Mesendoderm (in vitro differentiated cells): ENCODE data around the gene ZBTB39.

Experiments used
- DNase-seq: peaks from one replicate; pipeline ENCODE4 v3.0.0; 2013
- H2AK5ac ChIP-seq: 2 replicates; pipeline ENCODE4 v1.6.1; 2013; ENCODE audit warnings: low read length, inconsistent platforms
- H2BK120ac ChIP-seq: 2 replicates; pipeline ENCODE4 v1.6.1; 2013; ENCODE audit warnings: low read depth, mild to moderate bottlenecking, low read length, moderate library complexity, mixed read lengths
- H2BK15ac ChIP-seq: replicated peaks from 2 replicates; pipeline ENCODE4 v1.6.1; 2013; ENCODE audit warnings: low read depth, mild to moderate bottlenecking, moderate library complexity
- H2BK5ac ChIP-seq: 2 replicates; pipeline ENCODE4 v1.6.1; 2013; ENCODE audit warnings: low read length, inconsistent platforms
- H3K18ac ChIP-seq: 2 replicates; pipeline ENCODE4 v1.6.1; 2013; ENCODE audit warnings: mild to moderate bottlenecking, low read length, mixed read lengths
- H3K23ac ChIP-seq: one replicate; pipeline ENCODE4 v1.6.1; 2013; ENCODE audit warnings: low read length
- H3K27ac ChIP-seq: 2 replicates; pipeline ENCODE4 v1.5.1; 2013; ENCODE audit warnings: low read depth, mild to moderate bottlenecking, inconsistent platforms, low read length, moderate library complexity
- H3K27me3 ChIP-seq: 2 replicates; pipeline ENCODE4 v1.6.1; 2013; ENCODE audit warnings: low read length, control low read depth, mild to moderate bottlenecking, inconsistent platforms; ENCODE audit not compliant: insufficient read depth, poor library complexity
- H3K36me3 ChIP-seq: 2 replicates; pipeline ENCODE4 v1.6.1; 2013; ENCODE audit warnings: low read length, inconsistent platforms; ENCODE audit not compliant: control insufficient read depth, insufficient read depth
- H3K4ac ChIP-seq: one replicate; pipeline ENCODE4 v1.6.1; 2013; ENCODE audit warnings: low read depth, mild to moderate bottlenecking, low read length, moderate library complexity
- H3K4me1 ChIP-seq: 2 replicates; pipeline ENCODE4 v1.6.1; 2013; ENCODE audit warnings: low read depth, low read length, inconsistent platforms; ENCODE audit not compliant: control insufficient read depth
- H3K4me2 ChIP-seq: 2 replicates; pipeline ENCODE4 v1.6.1; 2013; ENCODE audit warnings: low read length
- H3K4me3 ChIP-seq: 2 replicates; pipeline ENCODE4 v1.5.1; 2013; ENCODE audit warnings: mild to moderate bottlenecking, low read length
- H3K56ac ChIP-seq: one replicate; pipeline ENCODE4 v1.6.1; 2013; ENCODE audit warnings: low read length
- H3K79me1 ChIP-seq: 2 replicates; pipeline ENCODE4 v1.6.1; 2013; ENCODE audit warnings: low read length, inconsistent platforms
- H3K79me2 ChIP-seq: 2 replicates; pipeline ENCODE4 v1.6.1; 2013; ENCODE audit warnings: mild to moderate bottlenecking, low read length; ENCODE audit not compliant: control insufficient read depth, insufficient read depth
- H3K9ac ChIP-seq: 2 replicates; pipeline ENCODE4 v1.6.1; 2013; ENCODE audit warnings: low read length, inconsistent platforms
- H4K5ac ChIP-seq: one replicate; pipeline ENCODE4 v1.6.1; 2013; ENCODE audit warnings: low read length
- H4K8ac ChIP-seq: one replicate; pipeline ENCODE4 v1.6.1; 2013; ENCODE audit warnings: low read depth, mild to moderate bottlenecking, control low read depth, low read length, moderate library complexity
- WGBS: extraction: QIAGEN DNeasy Blood & Tissue Kit; methylation state at CpG from one replicate; pipeline ENCODE4 v1.1.7; 2013; ENCODE audit warnings: low lambda C conversion rate, missing lambda C conversion rate; ENCODE audit not compliant: insufficient coverage; ENCODE audit errors: extremely low coverage; 5-methylcytosine and 5-hydroxymethylcytosine counted together

ZBTB39 gene

GRCh38 chr12:57049890-57050289, 43.5 kb upstream of the ZBTB39 start, which contains the start of gene MYO1A:
MYO1A (minus strand) TSS chr12:57050129; CDS start chr12:57048323, 1,806 bp downstream.
- Histone ChIP-seq H3K36me3 (no peaks in the 10 kb centered on the region), H3K4ac (no peak within 1 kb of the TSS), H3K4me1 (no peaks in the 10 kb centered on the region), H3K9ac (no peak within 1 kb of the TSS), H2BK5ac (no peak within 1 kb of the TSS), H3K79me2 (no peaks in the 10 kb centered on the region), H3K18ac (no peak within 1 kb of the TSS), H3K27ac (no peak within 1 kb of the TSS), H2BK120ac (no peak within 1 kb of the TSS), H4K8ac (no peak within 1 kb of the TSS), H3K27me3 (peaks cover 2% of the 10 kb centered on the region), H3K56ac (no peak within 1 kb of the TSS), H3K4me2 (no peak within 1 kb of the TSS), H4K5ac (no peak within 1 kb of the TSS), H3K23ac (no peak within 1 kb of the TSS), H3K79me1 (no peaks in the 10 kb centered on the region), H2AK5ac (no peak within 1 kb of the TSS), H3K4me3 (no peak within 1 kb of the TSS), H2BK15ac (no peak within 1 kb of the TSS)
- no CpG with 5 or more reads among the region's 2 CpGs for WGBS
- peak; percentile 33 for DNase-seq

- H2BK5ac ChIP-seq: no peak overlapping the region
- peaks cover 2% of the 10 kb centered on the region for H3K27me3 ChIP-seq
- no peak overlapping the region for H4K5ac ChIP-seq
- H3K36me3 ChIP-seq: no peaks in the 10 kb centered on the region
- H2BK120ac ChIP-seq: no peak overlapping the region
- no peak overlapping the region for H3K9ac ChIP-seq
- H2BK15ac ChIP-seq: no peak overlapping the region
- no peak overlapping the region for H3K4me2 ChIP-seq
- no peaks in the 10 kb centered on the region for H3K79me2 ChIP-seq
- no peaks in the 10 kb centered on the region for H3K79me1 ChIP-seq
- no peak overlapping the region for H3K4ac ChIP-seq
- DNase-seq: no peak
- no peak overlapping the region for H3K56ac ChIP-seq
- H3K23ac ChIP-seq: no peak overlapping the region
- no peak overlapping the region for H3K27ac ChIP-seq
- H2AK5ac ChIP-seq: no peak overlapping the region
- WGBS: no CpG with 5 or more reads among the region's 4 CpGs
- no peak overlapping the region for H3K4me3 ChIP-seq
- H4K8ac ChIP-seq: no peak overlapping the region
- H3K18ac ChIP-seq: no peak overlapping the region
- H3K4me1 ChIP-seq: no peaks in the 10 kb centered on the region
These were observed 42.7 kb upstream of the ZBTB39 start for GRCh38 chr12:57049119-57049446.

DNA sequence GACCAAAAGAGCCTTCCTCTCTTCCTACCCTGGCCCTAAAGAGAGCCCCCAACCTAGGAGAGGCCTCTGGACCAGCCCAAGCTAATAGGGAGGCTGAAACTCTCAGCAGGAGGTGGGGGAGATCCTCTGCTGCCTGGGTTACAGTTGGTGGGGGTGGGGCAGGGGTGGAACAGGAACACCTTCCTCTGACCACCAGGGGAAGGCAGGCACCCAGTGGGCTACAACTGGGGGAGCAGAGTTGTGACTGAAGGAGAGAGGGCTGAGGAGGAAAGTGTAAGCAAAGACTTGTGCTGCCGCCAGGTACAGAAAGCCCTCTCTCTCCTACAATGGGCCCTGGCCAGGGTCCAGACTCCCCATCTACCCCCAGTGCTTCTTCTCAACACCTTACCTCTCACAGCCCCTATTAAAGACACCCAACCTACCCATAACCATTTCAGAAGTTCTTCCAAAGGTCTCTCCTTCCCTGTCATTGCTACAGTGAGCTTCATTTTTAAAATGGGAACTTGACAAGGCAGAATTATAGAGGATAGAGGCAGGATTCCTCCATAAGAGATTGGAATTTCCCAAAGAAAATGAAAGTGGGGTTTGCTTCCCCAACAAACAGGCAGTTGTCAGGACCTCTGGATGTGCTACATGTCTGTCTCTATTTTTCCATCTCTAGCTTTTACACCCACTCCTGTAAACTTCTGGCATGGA, 42.2 kb upstream of the ZBTB39 start:
- no peak overlapping the region for H3K4me2 ChIP-seq
- H3K4me1 ChIP-seq: no peaks in the 10 kb centered on the region
- no peaks in the 10 kb centered on the region for H3K79me1 ChIP-seq
- H2BK5ac ChIP-seq: no peak overlapping the region
- H3K4ac ChIP-seq: no peak overlapping the region
- H3K23ac ChIP-seq: no peak overlapping the region
- no peak overlapping the region for H4K8ac ChIP-seq
- peaks cover 2% of the 10 kb centered on the region for H3K27me3 ChIP-seq
- no peak overlapping the region for H2AK5ac ChIP-seq
- no peaks in the 10 kb centered on the region for H3K79me2 ChIP-seq
- no peak overlapping the region for H3K56ac ChIP-seq
- no peak overlapping the region for H3K9ac ChIP-seq
- H3K27ac ChIP-seq: no peak overlapping the region
- no peaks in the 10 kb centered on the region for H3K36me3 ChIP-seq
- no peak overlapping the region for H3K18ac ChIP-seq
- H4K5ac ChIP-seq: no peak overlapping the region
- no peak overlapping the region for H2BK120ac ChIP-seq
- H3K4me3 ChIP-seq: no peak overlapping the region
- no peak for DNase-seq
- no CpG with 5 or more reads among the region's 1 CpG for WGBS
- H2BK15ac ChIP-seq: no peak overlapping the region

- Histone ChIP-seq H3K18ac (no peak overlapping the region), H3K4me1 (no peaks in the 10 kb centered on the region), H3K4me2 (no peak overlapping the region), H3K4me3 (no peak overlapping the region), H4K8ac (no peak overlapping the region), H3K23ac (no peak overlapping the region), H2BK15ac (no peak overlapping the region), H3K79me2 (no peaks in the 10 kb centered on the region), H2BK120ac (no peak overlapping the region), H2BK5ac (no peak overlapping the region), H3K9ac (no peak overlapping the region), H4K5ac (no peak overlapping the region), H3K79me1 (no peaks in the 10 kb centered on the region), H3K56ac (no peak overlapping the region), H3K27ac (no peak overlapping the region), H3K36me3 (no peaks in the 10 kb centered on the region), H3K27me3 (peaks cover 2% of the 10 kb centered on the region), H2AK5ac (no peak overlapping the region), H3K4ac (no peak overlapping the region)
- no CpG with 5 or more reads among the region's 1 CpG for WGBS
- no peak for DNase-seq
These were observed 41.6 kb upstream of the ZBTB39 start for GRCh38 chr12:57047981-57048380.

DNA sequence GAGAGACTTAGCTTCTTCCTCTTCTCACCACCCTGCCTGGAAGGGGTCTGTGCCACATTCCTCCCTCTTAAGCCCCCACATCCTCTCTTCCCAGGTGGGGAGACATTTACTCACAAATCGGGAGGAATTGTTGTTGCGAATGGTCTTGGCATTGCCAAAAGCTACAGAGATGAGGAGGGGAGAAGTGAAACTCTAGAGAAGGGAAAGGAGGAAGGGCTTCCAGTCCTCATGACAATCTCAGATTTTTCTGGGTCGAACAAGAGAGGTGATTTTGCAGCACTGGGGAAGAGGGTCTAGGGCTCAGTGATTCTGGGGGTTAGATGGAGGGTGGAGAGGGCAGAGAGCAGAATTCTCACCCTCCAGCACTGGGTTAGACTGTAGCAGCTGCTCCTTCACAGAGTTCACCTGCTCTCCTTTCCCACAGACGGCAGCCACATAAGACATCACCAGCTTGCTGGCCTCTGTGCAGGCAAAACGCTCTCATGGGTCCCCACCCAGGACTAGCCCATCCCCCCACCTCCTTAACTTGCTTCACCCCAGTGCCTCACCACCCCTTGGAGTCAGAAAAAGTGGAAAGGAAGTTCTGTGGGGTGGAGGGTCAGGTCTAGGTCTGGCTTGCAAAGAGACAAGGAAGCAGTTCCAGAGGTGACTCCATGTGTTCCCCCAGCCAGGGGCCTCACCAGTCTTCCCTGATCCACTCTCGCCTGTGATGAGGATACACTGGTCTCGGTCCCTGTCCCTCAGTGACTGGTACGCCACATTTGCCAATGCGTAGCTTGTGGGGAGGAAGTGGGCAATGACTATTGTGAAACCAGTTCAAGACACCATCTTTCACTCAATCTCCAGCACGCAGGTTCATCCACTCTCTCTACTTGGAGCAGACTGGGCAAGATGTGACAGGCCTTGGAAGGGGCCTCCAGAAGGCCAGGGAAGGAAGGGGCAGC, 40.9 kb upstream of the ZBTB39 start:
- Histone ChIP-seq H3K27me3 (peaks cover 2% of the 10 kb centered on the region), H2BK120ac (no peak overlapping the region)

More for the DNA sequence above, 40.9 kb upstream of the ZBTB39 start:
- no peak overlapping the region for H3K18ac ChIP-seq
- H3K79me1 ChIP-seq: no peaks in the 10 kb centered on the region
- H2BK15ac ChIP-seq: no peak overlapping the region
- H3K23ac ChIP-seq: no peak overlapping the region
- H4K5ac ChIP-seq: no peak overlapping the region
- H3K27ac ChIP-seq: no peak overlapping the region
- no peaks in the 10 kb centered on the region for H3K36me3 ChIP-seq
- no peak for DNase-seq
- H2BK5ac ChIP-seq: no peak overlapping the region
- no peaks in the 10 kb centered on the region for H3K79me2 ChIP-seq
- H3K4me1 ChIP-seq: no peaks in the 10 kb centered on the region
- H3K9ac ChIP-seq: no peak overlapping the region
- H3K4me2 ChIP-seq: no peak overlapping the region
- no CpG with 5 or more reads among the region's 10 CpGs for WGBS
- no peak overlapping the region for H3K4ac ChIP-seq
- no peak overlapping the region for H3K4me3 ChIP-seq
- H3K56ac ChIP-seq: no peak overlapping the region
- H4K8ac ChIP-seq: no peak overlapping the region
- H2AK5ac ChIP-seq: no peak overlapping the region
